Measurements from ENCODE around the gene NSFL1C.

The NSFL1C gene

DNA sequence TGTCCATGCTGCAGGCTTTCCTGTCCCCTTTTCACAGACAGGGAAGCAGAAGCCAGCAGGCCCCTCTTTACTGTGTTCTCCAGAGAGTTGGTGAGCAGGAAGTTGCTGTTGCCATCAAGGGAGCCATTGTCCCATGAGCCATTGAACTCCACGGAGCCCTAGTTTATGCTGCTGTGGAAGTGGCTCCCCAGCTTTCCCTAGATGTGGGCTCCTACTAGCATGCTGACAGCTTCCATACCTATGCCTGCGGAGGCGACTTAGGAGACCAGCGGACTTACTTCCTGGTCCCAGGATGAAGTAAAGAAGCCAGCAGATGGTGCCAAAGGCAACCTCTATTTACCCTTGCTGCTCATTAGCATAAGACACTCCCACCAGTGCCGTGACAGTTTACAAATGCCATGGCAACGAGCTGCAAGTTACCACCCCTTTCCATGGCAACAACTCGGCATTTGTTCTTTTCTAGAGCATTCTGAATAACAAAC lies 43.0 kb downstream of the NSFL1C start:
- H3K9me3 ChIP-seq (ENCODE audit: control insufficient read depth in 2 of 2, low read length in 2 of 2), result peaks cover 3 to 6% of the 10 kb centered on the region in 2 donors
- H3K4me1 ChIP-seq (ENCODE audit: control insufficient read depth, insufficient read depth, low read length), result no peaks in the 10 kb centered on the region
- H3K9ac ChIP-seq (ENCODE audit: low read length in 2 of 2), result no peak overlapping the region
- H3K36me3 ChIP-seq (ENCODE audit: control insufficient read depth in 2 of 2, insufficient read depth in 2 of 2, low read length in 2 of 2), result no peaks in the 10 kb centered on the region
- H3K27ac ChIP-seq (ENCODE audit: low read length), result no peak overlapping the region
- H3K27me3 ChIP-seq (ENCODE audit: control insufficient read depth in 1 of 2, insufficient read depth in 2 of 2, low read length in 2 of 2), result peaks cover 0 to 16% of the 10 kb centered on the region in 2 donors
- H3K4me3 ChIP-seq (ENCODE audit: low read length in 2 of 2), result no peak overlapping the region

DNA sequence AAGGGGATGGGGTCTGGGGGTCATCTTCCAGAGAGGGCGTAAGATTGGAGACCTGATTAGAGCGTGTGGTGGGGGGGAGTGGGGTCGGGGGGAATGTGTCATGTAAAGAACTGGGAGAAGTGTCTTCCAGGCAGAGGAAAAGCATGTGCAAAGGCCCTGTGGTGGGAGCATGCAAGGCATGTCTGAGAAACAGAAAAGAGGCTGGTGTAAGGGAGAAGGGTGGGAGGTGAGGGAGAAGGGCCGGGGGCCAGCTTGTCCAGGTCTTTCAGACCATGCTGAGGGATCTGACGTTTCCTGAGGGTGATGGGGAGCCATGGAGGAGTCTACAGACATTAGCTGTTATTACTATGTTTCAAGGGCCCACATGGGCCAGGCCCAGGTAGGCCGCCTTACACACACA lies 43.4 kb downstream of the NSFL1C start:
- H3K9ac ChIP-seq (ENCODE audit: low read length in 2 of 2), result no peak overlapping the region
- H3K4me1 ChIP-seq (ENCODE audit: control insufficient read depth, insufficient read depth, low read length), result no peaks in the 10 kb centered on the region
- peaks cover 3 to 6% of the 10 kb centered on the region in 2 donors for H3K9me3 ChIP-seq (ENCODE audit: control insufficient read depth in 2 of 2, low read length in 2 of 2)
- H3K27me3 ChIP-seq (ENCODE audit: control insufficient read depth in 1 of 2, insufficient read depth in 2 of 2, low read length in 2 of 2), result peaks cover 0 to 19% of the 10 kb centered on the region in 2 donors
- no peak overlapping the region for H3K27ac ChIP-seq (ENCODE audit: low read length)
- no peak overlapping the region for H3K4me3 ChIP-seq (ENCODE audit: low read length in 2 of 2)
- H3K36me3 ChIP-seq (ENCODE audit: control insufficient read depth in 2 of 2, insufficient read depth in 2 of 2, low read length in 2 of 2), result no peaks in the 10 kb centered on the region

DNA sequence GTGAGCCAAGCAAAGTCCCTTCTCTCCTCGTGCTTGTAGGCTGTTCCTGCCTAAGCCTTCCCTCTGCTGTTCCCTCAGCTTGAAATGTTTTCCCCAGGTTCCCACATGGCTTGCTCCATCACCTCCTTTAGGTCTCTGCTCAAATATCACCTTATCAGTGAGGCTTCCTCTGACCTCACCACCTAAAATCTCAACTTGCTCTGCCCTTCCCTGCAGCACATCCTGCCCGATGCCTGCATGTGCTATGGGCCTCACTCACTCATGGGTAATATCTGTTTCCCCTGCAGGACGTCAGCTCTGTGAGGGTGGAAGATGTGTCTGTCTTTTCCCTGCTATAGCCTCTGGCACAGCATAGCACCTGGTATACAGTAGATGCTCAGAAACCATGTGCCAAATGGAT lies 43.9 kb downstream of the NSFL1C start:
- H3K27me3 ChIP-seq (ENCODE audit: control insufficient read depth in 1 of 2, insufficient read depth in 2 of 2, low read length in 2 of 2), result peaks cover 0 to 19% of the 10 kb centered on the region in 2 donors
- no peak overlapping the region for H3K4me3 ChIP-seq (ENCODE audit: low read length in 2 of 2)
- peaks cover 3 to 6% of the 10 kb centered on the region in 2 donors for H3K9me3 ChIP-seq (ENCODE audit: control insufficient read depth in 2 of 2, low read length in 2 of 2)
- H3K9ac ChIP-seq (ENCODE audit: low read length in 2 of 2), result no peak overlapping the region
- H3K27ac ChIP-seq (ENCODE audit: low read length), result no peak overlapping the region
- H3K4me1 ChIP-seq (ENCODE audit: control insufficient read depth, insufficient read depth, low read length), result no peaks in the 10 kb centered on the region
- H3K36me3 ChIP-seq (ENCODE audit: control insufficient read depth in 2 of 2, insufficient read depth in 2 of 2, low read length in 2 of 2), result no peaks in the 10 kb centered on the region

DNA sequence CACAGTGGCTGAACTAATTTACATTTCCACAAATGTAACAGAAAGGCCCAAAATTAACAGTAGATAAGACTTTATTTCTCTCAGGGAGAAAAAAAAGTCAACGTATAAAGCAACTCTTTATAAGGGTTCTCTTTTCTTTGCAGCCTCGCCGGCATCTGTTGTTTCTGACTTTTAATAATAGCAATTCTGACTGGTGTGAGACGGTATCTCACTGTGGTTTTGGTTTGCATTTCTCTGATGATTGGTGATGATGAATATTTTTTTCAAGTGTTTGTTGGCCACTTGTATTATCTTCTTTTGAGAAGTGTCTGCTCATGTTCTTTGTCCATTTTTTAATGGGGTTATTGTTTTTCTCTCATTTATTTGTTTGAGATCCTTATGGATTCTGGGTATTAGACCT lies 46.6 kb downstream of the NSFL1C start:
- Histone ChIP-seq H3K36me3 (ENCODE audit: control insufficient read depth in 2 of 2, insufficient read depth in 2 of 2, low read length in 2 of 2) (no peaks in the 10 kb centered on the region), H3K27me3 (ENCODE audit: control insufficient read depth in 1 of 2, insufficient read depth in 2 of 2, low read length in 2 of 2) (peaks cover 0 to 20% of the 10 kb centered on the region in 2 donors), H3K9ac (ENCODE audit: low read length in 2 of 2) (no peak overlapping the region), H3K9me3 (ENCODE audit: control insufficient read depth in 2 of 2, low read length in 2 of 2) (peaks cover 3 to 6% of the 10 kb centered on the region in 2 donors), H3K27ac (ENCODE audit: low read length) (no peak overlapping the region), H3K4me1 (ENCODE audit: control insufficient read depth, insufficient read depth, low read length) (no peaks in the 10 kb centered on the region), H3K4me3 (ENCODE audit: low read length in 2 of 2) (no peak overlapping the region)

DNA sequence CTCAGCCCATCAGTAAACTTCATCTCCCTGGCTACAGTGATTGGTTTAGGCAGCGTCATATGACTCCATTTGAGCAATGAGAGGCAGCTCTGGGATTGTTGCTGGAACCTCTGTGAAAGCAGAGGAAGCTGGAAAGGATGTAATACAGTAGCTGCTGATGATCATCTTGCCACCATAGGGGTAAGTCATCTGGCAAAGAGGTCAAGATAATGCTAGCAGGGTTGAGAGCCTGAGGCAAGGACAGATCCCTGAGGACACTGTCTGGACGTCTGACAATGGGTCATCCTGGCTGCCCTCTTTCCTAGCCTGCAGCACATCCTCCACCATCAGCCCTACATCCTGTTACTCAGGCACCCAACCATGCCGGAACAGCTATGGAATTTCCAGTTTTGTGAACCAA lies 48.3 kb downstream of the NSFL1C start:
- no peaks in the 10 kb centered on the region for H3K36me3 ChIP-seq (ENCODE audit: control insufficient read depth in 2 of 2, insufficient read depth in 2 of 2, low read length in 2 of 2)
- peaks cover 3 to 6% of the 10 kb centered on the region in 2 donors for H3K9me3 ChIP-seq (ENCODE audit: control insufficient read depth in 2 of 2, low read length in 2 of 2)
- no peak overlapping the region for H3K9ac ChIP-seq (ENCODE audit: low read length in 2 of 2)
- H3K27me3 ChIP-seq (ENCODE audit: control insufficient read depth in 1 of 2, insufficient read depth in 2 of 2, low read length in 2 of 2), result peaks cover 0 to 17% of the 10 kb centered on the region in 2 donors
- no peak overlapping the region for H3K4me3 ChIP-seq (ENCODE audit: low read length in 2 of 2)
- H3K27ac ChIP-seq (ENCODE audit: low read length), result no peak overlapping the region
- H3K4me1 ChIP-seq (ENCODE audit: control insufficient read depth, insufficient read depth, low read length), result no peaks in the 10 kb centered on the region

DNA sequence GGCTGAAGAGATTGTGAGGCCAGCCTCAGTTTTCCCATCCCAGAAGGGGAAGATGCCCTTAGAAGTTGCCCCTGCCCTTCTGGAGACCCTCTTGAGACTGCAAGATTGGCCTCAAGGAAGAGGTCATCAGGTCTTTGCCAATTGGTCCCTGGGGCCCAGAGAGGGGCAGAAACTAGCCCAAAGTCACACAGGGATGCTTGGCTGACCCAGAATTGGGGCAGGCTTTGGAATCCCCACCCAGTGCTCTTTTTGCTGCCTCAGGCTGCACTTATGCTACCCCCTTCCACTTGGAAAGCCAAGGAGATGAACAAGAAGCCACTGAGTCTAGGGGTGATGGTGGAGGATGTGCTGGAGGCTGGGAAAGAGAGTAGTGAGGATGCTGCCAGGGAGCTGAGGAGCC lies 48.9 kb downstream of the NSFL1C start:
- H3K4me3 ChIP-seq (ENCODE audit: low read length in 2 of 2), result no peak overlapping the region
- peaks cover 3 to 6% of the 10 kb centered on the region in 2 donors for H3K9me3 ChIP-seq (ENCODE audit: control insufficient read depth in 2 of 2, low read length in 2 of 2)
- H3K9ac ChIP-seq (ENCODE audit: low read length in 2 of 2), result no peak overlapping the region
- H3K27me3 ChIP-seq (ENCODE audit: control insufficient read depth in 1 of 2, insufficient read depth in 2 of 2, low read length in 2 of 2), result peaks cover 0 to 16% of the 10 kb centered on the region in 2 donors
- no peak overlapping the region for H3K27ac ChIP-seq (ENCODE audit: low read length)
- H3K4me1 ChIP-seq (ENCODE audit: control insufficient read depth, insufficient read depth, low read length), result no peaks in the 10 kb centered on the region
- no peaks in the 10 kb centered on the region for H3K36me3 ChIP-seq (ENCODE audit: control insufficient read depth in 2 of 2, insufficient read depth in 2 of 2, low read length in 2 of 2)

DNA sequence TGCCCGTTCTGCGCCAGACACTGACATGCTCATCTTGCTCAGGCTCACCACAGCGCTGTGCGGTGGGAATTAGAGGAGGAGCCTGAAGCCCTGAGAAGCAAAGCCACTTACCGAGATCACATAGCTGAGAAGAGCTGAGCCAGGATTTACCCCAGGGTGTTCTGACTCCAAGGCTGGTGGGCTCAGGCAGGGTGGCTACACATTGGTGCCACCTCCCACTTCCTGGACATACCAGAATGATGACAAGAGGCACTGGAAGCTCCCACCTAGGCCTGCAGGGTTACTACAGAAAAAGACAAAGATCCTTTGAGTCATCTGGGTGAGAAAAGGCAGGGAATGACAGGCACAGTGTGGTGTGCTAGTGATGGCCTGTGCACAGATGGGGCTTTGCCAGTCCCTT lies 49.4 kb downstream of the NSFL1C start:
- Histone ChIP-seq H3K9ac (ENCODE audit: low read length in 2 of 2) (no peak overlapping the region), H3K27me3 (ENCODE audit: control insufficient read depth in 1 of 2, insufficient read depth in 2 of 2, low read length in 2 of 2) (peaks cover 0 to 12% of the 10 kb centered on the region in 2 donors), H3K27ac (ENCODE audit: low read length) (no peak overlapping the region), H3K4me1 (ENCODE audit: control insufficient read depth, insufficient read depth, low read length) (no peaks in the 10 kb centered on the region), H3K36me3 (ENCODE audit: control insufficient read depth in 2 of 2, insufficient read depth in 2 of 2, low read length in 2 of 2) (no peaks in the 10 kb centered on the region), H3K9me3 (ENCODE audit: control insufficient read depth in 2 of 2, low read length in 2 of 2) (peaks cover 3 to 6% of the 10 kb centered on the region in 2 donors), H3K4me3 (ENCODE audit: low read length in 2 of 2) (no peak overlapping the region)

DNA sequence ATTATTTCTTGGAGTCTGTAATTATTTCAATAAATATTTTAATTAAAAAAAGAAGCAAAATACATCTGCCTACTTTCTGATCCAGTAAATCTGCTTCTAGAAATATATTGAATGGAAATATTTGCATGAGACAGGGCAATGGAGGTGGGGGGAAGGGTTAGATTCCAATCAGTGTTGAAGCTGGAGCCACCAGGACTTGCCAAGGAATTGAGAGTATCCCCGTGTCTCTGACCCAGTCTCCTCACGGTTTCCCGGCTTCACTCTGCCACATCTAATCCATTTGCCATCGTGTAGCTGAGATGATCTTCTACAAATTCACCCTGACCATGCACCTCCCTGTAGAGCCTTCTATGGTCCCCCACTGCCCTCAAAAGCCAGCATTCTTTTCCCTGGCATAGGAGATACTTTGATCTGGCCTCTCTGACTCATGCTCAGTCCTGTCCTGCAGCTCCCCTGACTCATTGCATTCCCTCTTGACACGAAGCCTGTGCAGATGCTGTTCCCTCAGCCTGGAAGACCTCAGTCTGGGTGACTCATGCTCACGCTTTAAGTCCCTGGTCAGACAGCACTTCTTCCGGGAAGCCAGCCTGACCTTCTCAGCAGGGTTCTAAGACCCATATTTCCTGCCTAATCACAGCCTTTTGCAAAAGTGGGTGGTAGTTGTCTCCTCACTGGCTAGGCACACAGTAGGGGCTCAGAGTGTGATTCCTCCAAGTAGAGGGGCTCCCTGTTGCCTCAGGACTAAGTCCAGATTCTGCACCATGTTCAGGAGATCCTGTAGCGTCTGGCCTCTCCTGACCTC lies 50.8 kb downstream of the NSFL1C start:
- no peaks in the 10 kb centered on the region for H3K4me1 ChIP-seq (ENCODE audit: control insufficient read depth, insufficient read depth, low read length)
- H3K27me3 ChIP-seq (ENCODE audit: control insufficient read depth in 1 of 2, insufficient read depth in 2 of 2, low read length in 2 of 2), result peaks cover 0 to 5% of the 10 kb centered on the region in 2 donors
- no peak overlapping the region for H3K27ac ChIP-seq (ENCODE audit: low read length)
- H3K36me3 ChIP-seq (ENCODE audit: control insufficient read depth in 2 of 2, insufficient read depth in 2 of 2, low read length in 2 of 2), result no peaks in the 10 kb centered on the region
- peaks cover 1 to 2% of the 10 kb centered on the region in 2 donors for H3K9me3 ChIP-seq (ENCODE audit: control insufficient read depth in 2 of 2, low read length in 2 of 2)
- H3K4me3 ChIP-seq (ENCODE audit: low read length in 2 of 2), result no peak overlapping the region
- no peak overlapping the region for H3K9ac ChIP-seq (ENCODE audit: low read length in 2 of 2)

DNA sequence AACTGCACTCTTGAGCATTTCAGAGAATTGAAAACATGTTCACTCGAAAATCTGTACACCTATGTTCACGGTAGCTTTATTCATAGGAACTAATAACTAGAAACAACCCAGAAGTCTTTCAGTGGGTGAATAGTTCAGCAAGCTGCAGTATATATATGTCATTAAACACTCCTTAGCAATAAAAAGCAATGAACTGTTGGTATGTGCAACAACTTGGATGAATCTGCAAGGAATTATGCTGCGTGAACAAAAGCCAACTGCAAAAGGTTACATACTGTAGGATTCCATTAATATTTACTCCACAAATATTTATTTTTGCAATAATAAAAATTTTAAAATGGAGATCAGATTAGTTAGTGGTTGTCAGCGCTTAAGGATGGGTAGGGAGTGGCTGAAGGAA lies 51.7 kb downstream of the NSFL1C start:
- Histone ChIP-seq H3K9ac (ENCODE audit: low read length in 2 of 2) (no peak overlapping the region), H3K4me3 (ENCODE audit: low read length in 2 of 2) (no peak overlapping the region), H3K36me3 (ENCODE audit: control insufficient read depth in 2 of 2, insufficient read depth in 2 of 2, low read length in 2 of 2) (no peaks in the 10 kb centered on the region), H3K27ac (ENCODE audit: low read length) (no peak overlapping the region), H3K27me3 (ENCODE audit: control insufficient read depth in 1 of 2, insufficient read depth in 2 of 2, low read length in 2 of 2) (peaks cover 0 to 5% of the 10 kb centered on the region in 2 donors), H3K4me1 (ENCODE audit: control insufficient read depth, insufficient read depth, low read length) (no peaks in the 10 kb centered on the region), H3K9me3 (ENCODE audit: control insufficient read depth in 2 of 2, low read length in 2 of 2) (no peaks in the 10 kb centered on the region)

DNA sequence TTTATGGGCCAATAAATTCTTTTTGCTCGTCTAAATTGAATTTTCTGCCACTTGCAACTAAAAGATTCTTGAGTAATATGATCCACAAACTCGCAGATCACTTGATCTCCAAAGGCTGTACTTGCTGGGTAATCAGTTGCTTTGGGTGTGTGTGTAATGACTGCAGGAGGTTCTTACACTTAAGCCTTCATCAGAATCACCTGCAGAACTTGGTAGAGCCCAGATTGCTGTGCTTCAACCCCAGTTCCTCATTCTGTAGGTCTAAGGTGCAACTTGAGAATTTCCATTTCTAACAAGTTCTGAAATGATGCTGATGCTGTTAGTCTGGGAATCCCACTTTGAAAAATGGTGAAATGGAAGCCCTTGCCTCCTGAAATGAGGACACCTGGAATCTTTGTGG lies 60.8 kb downstream of the NSFL1C start:
- Histone ChIP-seq H3K9me3 (ENCODE audit: control insufficient read depth in 2 of 2, low read length in 2 of 2) (no peaks in the 10 kb centered on the region), H3K4me3 (ENCODE audit: low read length in 2 of 2) (no peak overlapping the region), H3K36me3 (ENCODE audit: control insufficient read depth in 2 of 2, insufficient read depth in 2 of 2, low read length in 2 of 2) (no peaks in the 10 kb centered on the region), H3K4me1 (ENCODE audit: control insufficient read depth, insufficient read depth, low read length) (no peaks in the 10 kb centered on the region), H3K27ac (ENCODE audit: low read length) (no peak overlapping the region), H3K27me3 (ENCODE audit: control insufficient read depth in 1 of 2, insufficient read depth in 2 of 2, low read length in 2 of 2) (peaks cover 0 to 2% of the 10 kb centered on the region in 2 donors), H3K9ac (ENCODE audit: low read length in 2 of 2) (no peak overlapping the region)

DNA sequence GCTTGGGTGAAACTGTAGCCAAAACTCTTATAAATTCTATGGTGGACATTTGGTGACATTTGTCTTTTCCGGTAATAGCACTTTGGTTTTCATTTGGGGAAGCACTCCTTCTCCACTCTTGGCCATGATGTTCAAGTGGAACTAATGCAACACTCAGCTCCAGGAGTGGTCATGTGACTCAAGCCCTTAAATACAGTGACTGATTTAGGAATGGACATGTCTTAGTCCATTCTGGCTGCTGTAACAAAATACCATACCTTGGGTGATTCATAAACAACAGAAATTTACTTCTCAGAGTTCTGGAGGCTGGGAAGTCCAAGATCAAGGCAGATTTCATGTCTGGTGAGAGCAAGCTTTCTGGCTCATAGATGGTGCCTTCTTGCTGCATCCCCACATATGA lies 63.0 kb downstream of the NSFL1C start:
- no peaks in the 10 kb centered on the region for H3K36me3 ChIP-seq (ENCODE audit: control insufficient read depth in 2 of 2, insufficient read depth in 2 of 2, low read length in 2 of 2)

More for the DNA sequence above, 63.0 kb downstream of the NSFL1C start:
- Histone ChIP-seq H3K27me3 (ENCODE audit: control insufficient read depth in 1 of 2, insufficient read depth in 2 of 2, low read length in 2 of 2) (peaks cover 4 to 5% of the 10 kb centered on the region in 2 donors), H3K27ac (ENCODE audit: low read length) (no peak overlapping the region), H3K4me3 (ENCODE audit: low read length in 2 of 2) (no peak overlapping the region), H3K9me3 (ENCODE audit: control insufficient read depth in 2 of 2, low read length in 2 of 2) (no peaks in the 10 kb centered on the region), H3K9ac (ENCODE audit: low read length in 2 of 2) (no peak overlapping the region), H3K4me1 (ENCODE audit: control insufficient read depth, insufficient read depth, low read length) (no peaks in the 10 kb centered on the region)
